Measurements from ENCODE around the gene POTEM.
"Not testable (repeated sequence)": the region's sequence is repeated elsewhere in the genome, so short reads cannot be mapped to it uniquely, and the experiment has no call there.

DNA sequence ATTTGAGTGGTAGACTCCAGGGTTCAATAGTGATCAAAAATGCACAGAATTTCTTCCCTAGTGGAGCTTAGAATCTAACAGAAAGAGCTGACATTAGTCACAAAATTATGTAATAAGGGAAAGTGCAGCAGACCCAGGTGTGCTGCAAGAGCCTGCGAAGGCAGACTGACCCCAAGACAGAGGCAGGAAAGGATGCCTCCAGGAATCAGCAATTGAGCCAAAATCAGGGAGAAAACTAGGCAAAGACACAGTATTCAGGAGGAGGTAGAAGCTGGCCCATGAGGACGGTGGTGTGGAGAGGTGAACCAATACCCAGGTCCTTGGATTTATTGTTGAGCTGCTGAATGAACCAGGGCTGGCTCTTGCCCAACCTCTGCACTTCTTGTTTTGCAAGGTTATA lies 76.2 kb downstream of the POTEM start:
- TF ChIP-seq, protein P1, sequence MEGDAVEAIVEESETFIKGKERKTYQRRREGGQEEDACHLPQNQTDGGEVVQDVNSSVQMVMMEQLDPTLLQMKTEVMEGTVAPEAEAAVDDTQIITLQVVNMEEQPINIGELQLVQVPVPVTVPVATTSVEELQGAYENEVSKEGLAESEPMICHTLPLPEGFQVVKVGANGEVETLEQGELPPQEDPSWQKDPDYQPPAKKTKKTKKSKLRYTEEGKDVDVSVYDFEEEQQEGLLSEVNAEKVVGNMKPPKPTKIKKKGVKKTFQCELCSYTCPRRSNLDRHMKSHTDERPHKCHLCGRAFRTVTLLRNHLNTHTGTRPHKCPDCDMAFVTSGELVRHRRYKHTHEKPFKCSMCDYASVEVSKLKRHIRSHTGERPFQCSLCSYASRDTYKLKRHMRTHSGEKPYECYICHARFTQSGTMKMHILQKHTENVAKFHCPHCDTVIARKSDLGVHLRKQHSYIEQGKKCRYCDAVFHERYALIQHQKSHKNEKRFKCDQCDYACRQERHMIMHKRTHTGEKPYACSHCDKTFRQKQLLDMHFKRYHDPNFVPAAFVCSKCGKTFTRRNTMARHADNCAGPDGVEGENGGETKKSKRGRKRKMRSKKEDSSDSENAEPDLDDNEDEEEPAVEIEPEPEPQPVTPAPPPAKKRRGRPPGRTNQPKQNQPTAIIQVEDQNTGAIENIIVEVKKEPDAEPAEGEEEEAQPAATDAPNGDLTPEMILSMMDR (IDR thresholded peaks at IDR 0.05), result not testable (repeated sequence)
- not testable (repeated sequence) for TF ChIP-seq POLR2A (IDR thresholded peaks at IDR 0.05); POLR2AphosphoS5 (IDR thresholded peaks at IDR 0.05; ENCODE audit: insufficient read depth in 1 of 2, low read depth in 1 of 2)
